OCI-LY7 (cell line): ENCODE measurements around the gene PHF21B. TPM values are rescaled to one million over a fixed set of nuclear protein-coding genes. Genes with fewer than 3 reads are reported as not detected.

ENCODE experiments used
- BruUV-seq: library from RNA; stranded (reverse); fragments of 400-500 nt; replicated peaks from 2 replicates; lab custom pipeline; 2021; lab: Mats Ljungman, UMichigan
- CTCF ChIA-PET: fragments of 300-600 bp; sonication (Branson Sonifier 250); formaldehyde crosslinking; loops from one replicate; lab custom pipeline; 2022; ENCODE audit warnings: antibody characterized with exemption; ENCODE audit not compliant: unreplicated experiment; lab: Charles Lee
- POLR2A ChIA-PET: fragments of 300-600 bp; sonication (Branson Sonifier 250); formaldehyde crosslinking; loops from one replicate; lab custom pipeline; 2022; ENCODE audit warnings: antibody characterized with exemption; lab: Charles Lee
- DNase-seq: peaks from one replicate; pipeline ENCODE4 v3.0.0-alpha.2; 2015; ENCODE audit warnings: low spot score
- H2AFZ ChIP-seq: fragments of 200-600 bp; sonication (generic), shearing (Covaris generic); 2 replicates; pipeline ENCODE4 v1.6.1; 2014; ENCODE audit warnings: mild to moderate bottlenecking, antibody characterized with exemption, low read length, moderate library complexity
- H3K27ac ChIP-seq: fragments of 200-600 bp; sonication (generic); 2 replicates; pipeline ENCODE4 v1.5.1; 2014; ENCODE audit warnings: mixed run types, low read depth, mild to moderate bottlenecking, moderate library complexity, low read length, inconsistent platforms; ENCODE audit not compliant: poor library complexity, severe bottlenecking
- H3K36me3 ChIP-seq: fragments of 200-600 bp; sonication (generic); 2 replicates; pipeline ENCODE4 v1.6.1; 2014; ENCODE audit warnings: mild to moderate bottlenecking, antibody characterized with exemption, low read length, moderate library complexity, mixed read lengths; ENCODE audit not compliant: insufficient read depth
- H3K4me1 ChIP-seq: fragments of 200-600 bp; sonication (generic); 2 replicates; pipeline ENCODE4 v1.5.1; 2014; ENCODE audit warnings: mild to moderate bottlenecking, low read length; ENCODE audit not compliant: insufficient read depth, poor library complexity, severe bottlenecking
- H3K4me2 ChIP-seq: fragments of 200-600 bp; sonication (generic); 2 replicates; pipeline ENCODE4 v1.6.1; 2014; ENCODE audit warnings: mild to moderate bottlenecking, low read length
- H3K4me3 ChIP-seq: fragments of 200-600 bp; sonication (generic); 2 replicates; pipeline ENCODE4 v1.5.1; 2014; ENCODE audit warnings: mild to moderate bottlenecking, low read depth, low read length; ENCODE audit not compliant: poor library complexity, severe bottlenecking
- H3K79me2 ChIP-seq: fragments of 200-600 bp; sonication (generic); 2 replicates; pipeline ENCODE4 v1.6.1; 2016; ENCODE audit warnings: low read depth, mild to moderate bottlenecking, low read length, moderate library complexity, mixed read lengths; ENCODE audit not compliant: insufficient read depth
- H3K9me2 ChIP-seq: fragments of 200-600 bp; sonication (generic); 2 replicates; pipeline ENCODE4 v1.6.1; 2016; ENCODE audit warnings: mild to moderate bottlenecking, low read length, mixed read lengths; ENCODE audit not compliant: insufficient read depth
- H3K9me3 ChIP-seq: fragments of 200-600 bp; sonication (generic); 2 replicates; pipeline ENCODE4 v1.6.1; 2014; ENCODE audit warnings: mild to moderate bottlenecking, mixed run types, low read length, mixed read lengths
- H4K20me1 ChIP-seq: fragments of 200-600 bp; sonication (generic); 2 replicates; pipeline ENCODE4 v1.6.1; 2014; ENCODE audit warnings: mild to moderate bottlenecking, antibody characterized with exemption, low read length, moderate library complexity, mixed read lengths; ENCODE audit not compliant: insufficient read depth
- EZH2phosphoT487 ChIP-seq: fragments of 200-600 bp; sonication (generic); IDR thresholded peaks from 2 replicates; pipeline ENCODE4 v1.6.1; 2018; ENCODE audit warnings: low read depth, borderline replicate concordance, mild to moderate bottlenecking, mixed run types, antibody characterized with exemption, low read length, moderate library complexity, mixed read lengths
- intact Hi-C: fragments of 100-400 bp; cut with micrococcal nuclease; formaldehyde crosslinking; loops from one replicate; pipeline ENCODE4 v1.10.0; 2022; ENCODE audit not compliant: unreplicated experiment
- total RNA-seq, 2 experiments: library from RNA; depleted of rRNA in 1 of 2; stranded (reverse); fragments of >200 nt in 1 of 2; shearing (Covaris generic) in 1 of 2; gene quantifications; 2 replicates each; pipeline ENCODE4 v1.2.3, GENCODE V29; 2014 to 2022
- TF ChIP-seq, protein P1 (sequence below): fragments of 200-600 bp; sonication (generic); conservative IDR thresholded peaks from 2 replicates; pipeline ENCODE4 v1.5.1; 2014; ENCODE audit warnings: mild to moderate bottlenecking, antibody characterized with exemption, low read length, moderate library complexity, mixed read lengths

Gene PHF21B
- total RNA-seq, 2 experiments from 2014 or later, result 9.4 to 12.4 TPM

DNA sequence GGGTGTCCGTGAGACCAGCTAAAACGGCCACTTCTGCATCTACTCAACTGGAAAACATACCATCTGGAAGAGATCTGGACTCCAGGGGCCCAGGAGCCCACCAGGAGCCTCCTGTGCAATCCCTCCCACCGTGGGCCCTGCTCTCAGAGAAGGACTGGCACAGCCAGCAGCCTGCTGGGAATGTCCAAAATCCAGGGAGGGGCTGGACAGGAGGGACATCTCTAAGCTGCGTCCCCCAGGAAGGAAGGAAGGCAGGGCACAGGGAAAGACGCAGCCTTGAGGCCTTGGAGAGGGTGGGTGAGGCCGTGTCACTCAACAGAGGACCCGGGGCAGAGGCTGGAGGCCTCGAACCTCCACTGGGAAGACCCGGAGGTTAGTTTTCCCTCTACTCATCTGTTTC, 78.0 kb downstream of the PHF21B start:
- ChIA-PET CTCF (no interaction called here), POLR2A (no interaction called here)
- no peaks in the 10 kb centered on the region for H4K20me1 ChIP-seq
- H3K36me3 ChIP-seq, result no peaks in the 10 kb centered on the region
- H3K4me3 ChIP-seq, result no peak overlapping the region
- H3K79me2 ChIP-seq, result no peaks in the 10 kb centered on the region
- H3K9me3 ChIP-seq, result no peaks in the 10 kb centered on the region
- no peaks in the 10 kb centered on the region for H3K4me1 ChIP-seq
- no peak for DNase-seq
- no peak overlapping the region for H3K27ac ChIP-seq
- TF ChIP-seq, protein P1, sequence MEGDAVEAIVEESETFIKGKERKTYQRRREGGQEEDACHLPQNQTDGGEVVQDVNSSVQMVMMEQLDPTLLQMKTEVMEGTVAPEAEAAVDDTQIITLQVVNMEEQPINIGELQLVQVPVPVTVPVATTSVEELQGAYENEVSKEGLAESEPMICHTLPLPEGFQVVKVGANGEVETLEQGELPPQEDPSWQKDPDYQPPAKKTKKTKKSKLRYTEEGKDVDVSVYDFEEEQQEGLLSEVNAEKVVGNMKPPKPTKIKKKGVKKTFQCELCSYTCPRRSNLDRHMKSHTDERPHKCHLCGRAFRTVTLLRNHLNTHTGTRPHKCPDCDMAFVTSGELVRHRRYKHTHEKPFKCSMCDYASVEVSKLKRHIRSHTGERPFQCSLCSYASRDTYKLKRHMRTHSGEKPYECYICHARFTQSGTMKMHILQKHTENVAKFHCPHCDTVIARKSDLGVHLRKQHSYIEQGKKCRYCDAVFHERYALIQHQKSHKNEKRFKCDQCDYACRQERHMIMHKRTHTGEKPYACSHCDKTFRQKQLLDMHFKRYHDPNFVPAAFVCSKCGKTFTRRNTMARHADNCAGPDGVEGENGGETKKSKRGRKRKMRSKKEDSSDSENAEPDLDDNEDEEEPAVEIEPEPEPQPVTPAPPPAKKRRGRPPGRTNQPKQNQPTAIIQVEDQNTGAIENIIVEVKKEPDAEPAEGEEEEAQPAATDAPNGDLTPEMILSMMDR, result no peak
- no peak for TF ChIP-seq EZH2phosphoT487
- no peak overlapping the region for H2AFZ ChIP-seq
- no TSS peak for BruUV-seq
- intact Hi-C loops, result no loop called here
- H3K9me2 ChIP-seq, result no peaks in the 10 kb centered on the region
- no peak overlapping the region for H3K4me2 ChIP-seq

DNA sequence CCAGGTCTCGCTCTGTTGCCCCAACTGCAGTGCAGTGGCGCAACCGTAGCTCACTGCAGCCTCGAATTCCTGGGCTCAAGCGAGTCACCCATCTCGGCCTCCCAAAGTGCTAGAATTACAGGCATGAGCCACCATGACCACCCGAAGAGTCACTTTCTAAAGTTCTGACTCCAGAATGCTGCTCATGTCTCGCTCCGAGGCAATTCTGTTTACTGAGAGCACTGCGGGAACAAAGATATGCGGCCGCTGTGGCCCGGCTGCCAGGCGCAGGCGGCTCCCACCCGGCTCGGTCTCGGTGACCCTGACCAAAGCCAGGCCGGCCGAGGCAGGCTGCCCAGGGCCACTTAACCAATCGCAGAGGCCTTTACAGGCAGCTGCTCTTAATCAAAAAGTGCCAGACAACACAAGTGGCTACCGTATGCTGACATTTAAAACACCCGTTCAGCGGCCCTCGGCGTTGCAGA, 78.7 kb downstream of the PHF21B start:
- Histone ChIP-seq H3K27ac (no peak overlapping the region), H3K4me3 (no peak overlapping the region), H3K9me2 (no peaks in the 10 kb centered on the region), H2AFZ (no peak overlapping the region), H3K4me2 (no peak overlapping the region), H3K79me2 (no peaks in the 10 kb centered on the region), H3K36me3 (no peaks in the 10 kb centered on the region), H3K4me1 (no peaks in the 10 kb centered on the region), H3K9me3 (no peaks in the 10 kb centered on the region), H4K20me1 (no peaks in the 10 kb centered on the region)
- DNase-seq, result no peak
- ChIA-PET CTCF (no interaction called here), POLR2A (no interaction called here)
- BruUV-seq, result no TSS peak
- TF ChIP-seq, protein P1, result no peak
- TF ChIP-seq EZH2phosphoT487, result no peak
- intact Hi-C loops, result no loop called here

DNA sequence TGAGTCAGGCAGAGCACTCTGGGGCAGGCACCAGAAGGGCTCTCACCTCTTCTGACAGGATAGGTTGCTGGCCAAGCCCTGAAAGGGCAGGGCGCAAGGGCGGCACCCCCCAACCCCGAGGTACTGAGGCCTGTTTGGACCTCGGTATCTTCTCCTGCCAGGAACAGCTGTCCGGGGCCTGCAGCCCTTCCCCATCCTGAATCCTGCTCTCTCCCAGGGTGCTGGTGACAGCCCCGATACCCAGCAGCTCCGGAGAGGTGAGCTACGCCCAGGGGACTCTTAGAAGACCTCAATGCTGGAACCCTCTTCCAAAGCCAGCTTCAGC, 79.1 kb downstream of the PHF21B start:
- no peak overlapping the region for H3K4me2 ChIP-seq
- H3K4me3 ChIP-seq, result no peak overlapping the region
- H4K20me1 ChIP-seq, result no peaks in the 10 kb centered on the region
- H3K79me2 ChIP-seq, result no peaks in the 10 kb centered on the region
- no peaks in the 10 kb centered on the region for H3K9me3 ChIP-seq
- H3K9me2 ChIP-seq, result no peaks in the 10 kb centered on the region
- no peaks in the 10 kb centered on the region for H3K36me3 ChIP-seq
- no peaks in the 10 kb centered on the region for H3K4me1 ChIP-seq
- H2AFZ ChIP-seq, result no peak overlapping the region
- CTCF ChIA-PET, result no interaction called here
- intact Hi-C loops, result no loop called here
- BruUV-seq, result no TSS peak
- TF ChIP-seq EZH2phosphoT487, result no peak
- TF ChIP-seq, protein P1, result no peak
- POLR2A ChIA-PET, result no interaction called here
- DNase-seq, result no peak
- no peak overlapping the region for H3K27ac ChIP-seq
